Left kidney (tissue), 2 donors: ENCODE measurements around the gene ASB13. TPM values are rescaled to one million over a fixed set of nuclear protein-coding genes. Genes with fewer than 3 reads are reported as not detected.
"Not testable (repeated sequence)": the region's sequence is repeated elsewhere in the genome, so short reads cannot be mapped to it uniquely, and the experiment has no call there.

ENCODE experiments used
- DNase-seq: peaks from one replicate; pipeline ENCODE4 v3.0.0-alpha.2; 2013
- polyA plus RNA-seq: library from polyadenylated mRNA; unstranded; fragments of 120-200 nt; gene quantifications from one replicate; pipeline ENCODE4 v1.2.1, GENCODE V29; 2013; ENCODE audit not compliant: insufficient read length

The ASB13 gene
- polyA plus RNA-seq, 1 donor = 23.1 TPM

DNA sequence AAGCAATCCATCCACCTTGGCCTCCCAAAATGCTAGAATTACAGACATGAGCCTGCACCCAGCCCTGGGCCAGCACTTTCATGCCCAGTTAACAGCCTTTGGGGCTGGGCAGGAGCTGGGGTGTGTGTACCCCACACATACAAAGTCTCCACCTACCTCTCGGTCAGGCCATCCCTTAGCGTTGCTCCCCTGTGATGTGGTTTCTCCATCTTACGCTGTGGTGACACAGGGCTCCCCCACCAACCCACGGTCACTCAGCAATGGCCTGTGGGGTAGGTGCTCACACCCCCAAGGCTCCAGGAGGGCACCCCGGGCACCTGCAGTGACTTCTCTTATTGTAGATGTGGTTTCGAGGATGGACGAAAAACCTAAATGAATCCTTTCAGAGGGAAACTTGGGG is 58.8 kb downstream of the ASB13 start:
- no peak for DNase-seq

DNA sequence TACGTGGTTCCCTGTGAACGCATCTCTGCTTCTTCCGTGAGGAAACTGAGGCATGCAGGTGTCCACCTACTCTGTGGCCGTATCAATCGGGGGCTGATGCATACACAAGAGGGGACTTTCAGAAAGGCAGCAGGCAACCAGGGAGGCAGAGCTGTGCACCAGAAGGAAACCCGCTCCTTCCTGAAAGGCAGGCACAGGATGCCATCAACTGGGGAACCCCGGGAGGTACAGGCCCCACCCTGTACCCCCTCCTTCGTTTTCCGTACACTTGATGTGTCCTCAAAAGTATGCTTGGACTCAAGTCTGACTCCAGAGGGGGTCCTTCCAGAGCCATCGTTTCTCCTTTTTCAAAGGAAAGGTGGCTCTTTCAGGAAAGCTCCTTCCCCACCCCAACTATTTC is 59.5 kb downstream of the ASB13 start:
- DNase-seq = no peak

DNA sequence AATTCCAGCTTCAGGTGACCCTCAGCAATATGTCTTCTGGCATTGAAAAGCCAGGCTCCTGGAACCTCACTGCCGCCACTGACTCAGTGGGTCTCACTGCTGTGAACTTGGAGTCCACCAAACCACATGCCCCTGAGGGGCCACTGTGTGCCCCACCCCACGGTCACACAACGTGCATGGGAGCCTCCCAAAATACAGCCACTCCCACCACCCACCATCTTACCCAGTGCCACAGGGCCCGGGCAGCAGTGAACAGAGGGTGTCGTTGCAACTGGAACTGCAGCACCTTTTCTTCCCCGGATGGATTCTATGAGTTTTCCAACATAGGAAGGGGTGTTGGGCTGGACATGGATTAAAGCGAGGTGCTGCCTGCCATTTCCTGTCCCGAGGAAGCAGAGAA is 60.1 kb downstream of the ASB13 start:
- no peak for DNase-seq

DNA sequence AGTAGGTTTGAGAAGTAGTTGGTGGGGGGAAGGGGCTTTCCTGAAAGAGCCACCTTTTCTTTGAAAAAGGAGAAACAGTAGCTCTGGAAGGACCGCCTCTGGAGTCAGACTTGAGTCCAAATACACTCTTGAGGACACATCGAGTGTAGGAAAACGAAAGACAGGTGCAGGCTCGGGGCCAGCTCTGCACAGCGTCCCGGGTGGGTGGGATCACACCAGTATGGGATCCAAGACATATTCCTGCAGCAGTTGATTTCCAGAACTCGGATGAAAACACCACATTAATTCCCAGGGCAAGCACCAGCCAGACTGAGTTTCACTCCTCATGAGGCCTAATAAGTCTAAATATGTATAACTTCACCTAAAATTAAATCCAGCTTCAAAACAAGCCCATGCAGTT is 61.4 kb downstream of the ASB13 start:
- no peak for DNase-seq

DNA sequence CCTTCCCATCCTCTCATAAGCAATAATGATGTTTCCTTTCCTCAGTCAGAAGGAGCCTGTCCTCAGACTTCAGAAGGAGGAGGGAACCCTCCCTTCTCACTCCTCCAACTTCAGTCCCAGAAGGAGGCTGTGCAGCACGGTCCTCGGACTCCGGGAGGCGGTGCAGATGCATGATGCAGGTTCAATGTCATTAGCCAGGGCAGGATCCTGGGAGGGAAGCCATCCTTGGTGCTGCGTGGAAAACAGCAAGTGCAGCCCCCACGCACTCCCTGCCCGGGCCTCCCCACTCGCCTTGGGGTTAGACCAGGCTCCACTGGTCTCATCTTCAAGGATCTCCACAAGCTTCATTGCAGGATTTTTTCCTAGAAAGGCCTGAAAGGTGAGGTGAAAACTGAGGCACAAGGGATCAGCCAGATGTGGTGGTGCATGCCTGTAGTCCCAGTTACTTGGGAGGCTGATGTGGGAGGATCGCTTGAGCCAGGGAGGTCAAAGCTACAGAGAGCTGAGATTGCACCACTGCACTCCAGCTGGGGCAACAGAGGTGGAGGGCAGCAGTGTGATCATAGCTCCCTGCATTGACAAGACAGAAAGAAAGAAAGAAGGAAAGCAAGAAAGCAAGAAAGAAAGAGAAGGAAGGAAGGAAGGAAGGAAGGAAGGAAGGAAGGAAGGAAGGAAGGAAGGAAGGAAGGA is 62.0 kb downstream of the ASB13 start:
- no peak for DNase-seq

DNA sequence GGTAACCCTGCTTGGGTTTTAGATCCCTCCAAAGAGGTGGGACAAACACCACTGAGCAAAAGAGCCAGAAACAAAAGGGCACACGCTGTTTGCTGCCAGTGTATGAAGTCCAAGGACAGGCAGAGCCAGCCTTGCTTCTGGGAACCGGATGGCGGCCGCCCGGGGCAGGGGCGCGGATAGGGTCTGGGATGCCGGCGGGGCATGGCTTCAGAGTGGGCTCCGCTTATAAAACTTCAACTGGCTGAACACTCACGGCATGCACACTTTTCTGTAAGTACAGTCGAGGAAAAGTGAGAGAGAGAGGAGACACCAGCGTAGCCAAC is 62.6 kb downstream of the ASB13 start:
- no peak for DNase-seq

DNA sequence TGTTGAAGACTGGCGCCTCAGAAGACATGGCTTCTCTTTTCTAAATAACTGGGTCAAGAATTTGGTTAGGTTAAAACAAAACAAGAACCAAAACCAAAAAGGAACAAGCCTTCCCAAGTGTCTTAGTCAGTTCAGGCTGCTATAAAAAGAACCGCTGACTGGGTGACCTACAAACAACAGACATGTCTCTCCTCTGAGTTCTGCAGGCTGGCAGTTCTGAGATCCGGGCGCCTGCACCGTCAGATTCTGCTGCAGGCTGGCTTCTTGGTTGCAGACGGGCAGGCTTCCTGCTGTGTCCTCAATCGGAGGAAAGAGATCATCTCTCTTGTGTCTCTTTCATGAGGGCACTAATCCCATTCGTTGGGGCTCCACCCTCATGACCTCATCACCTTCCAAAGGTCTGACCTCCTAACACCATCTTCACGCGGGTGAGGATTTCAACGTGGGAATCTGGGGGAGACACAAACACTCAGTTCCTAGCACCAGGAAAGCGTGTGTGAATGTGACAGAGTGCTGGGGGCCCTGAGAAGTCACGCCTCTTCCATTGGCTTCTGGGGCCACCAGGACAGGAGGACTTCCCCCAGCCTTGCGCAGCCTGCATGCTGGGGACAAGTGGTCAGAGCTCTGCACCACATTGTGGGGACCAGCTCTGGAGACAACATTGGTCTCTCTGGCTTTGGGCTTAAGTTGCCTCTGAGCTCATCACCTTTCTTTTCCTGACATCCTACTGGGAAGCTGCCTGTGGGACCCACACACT is 63.1 kb downstream of the ASB13 start:
- no peak for DNase-seq

DNA sequence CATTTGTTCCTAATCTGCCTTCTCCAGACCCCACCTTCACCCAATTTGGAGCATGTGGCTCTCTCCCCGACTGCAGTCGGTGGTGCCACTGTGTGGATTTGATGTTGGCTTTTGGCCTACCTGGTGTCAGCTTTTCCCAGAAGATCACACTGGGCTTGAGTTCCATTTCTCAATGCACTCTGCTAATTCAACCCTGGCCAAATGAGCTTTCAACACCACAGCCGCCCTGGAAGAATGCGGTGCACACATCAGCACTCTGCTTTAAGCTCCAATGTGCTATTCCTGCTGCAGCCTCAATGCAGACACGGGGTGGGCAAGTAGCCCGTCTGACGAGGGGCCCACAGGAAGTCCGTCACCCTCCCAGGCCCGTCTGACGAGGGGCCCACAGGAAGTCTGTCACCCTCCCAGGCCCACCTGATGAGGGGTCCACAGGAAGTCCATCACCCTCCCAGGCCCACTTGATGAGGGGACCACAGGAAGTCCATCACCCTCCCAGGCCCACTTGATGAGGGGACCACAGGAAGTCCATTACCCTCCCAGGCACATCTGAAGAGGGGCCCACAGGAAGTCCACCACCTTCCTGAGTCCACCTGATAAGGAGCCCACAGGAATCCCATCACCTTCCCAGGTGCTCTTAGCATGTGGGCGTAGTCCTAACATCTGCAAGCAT is 64.4 kb downstream of the ASB13 start:
- DNase-seq = no peak

DNA sequence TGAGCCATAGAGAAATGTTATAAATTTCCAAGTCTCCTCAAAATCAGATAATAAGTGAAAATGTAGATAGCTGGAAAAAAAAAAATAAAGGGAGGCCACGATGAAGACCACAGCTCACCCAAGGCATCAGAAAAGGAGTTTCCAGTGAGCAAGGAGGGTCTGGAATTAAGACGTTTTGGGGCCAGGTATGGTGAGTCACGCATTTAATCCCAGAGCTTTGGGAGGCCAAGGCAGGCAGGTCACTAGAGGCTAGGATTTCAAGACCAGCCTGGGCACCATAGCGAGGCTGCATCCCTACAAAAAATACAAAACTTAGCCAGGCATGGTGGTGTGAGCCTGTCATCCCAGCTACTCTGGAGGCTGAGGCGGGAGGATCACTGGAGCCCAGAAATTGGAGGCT is 65.5 kb downstream of the ASB13 start:
- no peak for DNase-seq

DNA sequence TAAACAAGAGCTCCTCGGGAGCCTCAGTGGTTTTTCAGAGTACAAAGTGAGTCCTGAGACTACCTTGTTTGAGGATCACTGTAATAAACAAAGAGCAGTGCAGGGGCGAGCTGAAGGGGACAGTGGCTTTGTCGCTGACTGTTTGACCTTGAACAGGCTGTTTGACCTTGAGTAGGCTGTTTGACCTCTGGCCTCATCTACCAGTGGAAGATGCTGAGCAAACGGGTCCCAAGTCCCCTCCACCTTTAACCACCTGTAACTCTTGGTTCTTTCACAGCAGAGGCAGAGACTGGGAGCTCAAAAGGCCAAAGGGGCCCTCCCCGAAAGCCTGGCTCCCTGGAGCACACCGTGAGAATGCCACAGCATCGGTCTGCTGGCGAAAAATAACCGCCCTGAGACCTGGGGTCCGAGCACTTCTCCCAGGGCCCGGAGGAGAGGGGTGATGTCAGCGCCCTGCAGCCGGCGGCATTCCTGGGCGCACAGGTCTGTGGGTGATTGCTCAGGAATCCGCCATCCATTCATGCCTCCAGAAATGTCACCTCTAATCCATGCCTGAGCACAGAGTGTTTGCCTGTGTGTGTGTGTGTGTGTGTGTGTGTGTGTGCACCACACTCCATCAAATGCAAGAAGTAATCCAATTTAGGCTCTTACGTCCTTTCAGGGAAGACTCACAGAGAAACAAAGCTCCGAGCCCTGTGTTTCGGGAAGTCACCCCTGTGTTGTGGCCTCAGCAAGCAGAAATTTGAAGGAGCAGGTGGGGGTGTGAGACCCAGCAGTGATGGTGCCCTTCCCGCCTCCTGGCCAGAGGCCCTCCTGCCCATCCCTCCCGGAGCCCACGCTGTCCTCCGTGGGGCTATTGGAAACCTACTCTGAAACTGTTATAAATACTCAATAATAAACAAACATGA is 66.5 kb downstream of the ASB13 start:
- no peak for DNase-seq

DNA sequence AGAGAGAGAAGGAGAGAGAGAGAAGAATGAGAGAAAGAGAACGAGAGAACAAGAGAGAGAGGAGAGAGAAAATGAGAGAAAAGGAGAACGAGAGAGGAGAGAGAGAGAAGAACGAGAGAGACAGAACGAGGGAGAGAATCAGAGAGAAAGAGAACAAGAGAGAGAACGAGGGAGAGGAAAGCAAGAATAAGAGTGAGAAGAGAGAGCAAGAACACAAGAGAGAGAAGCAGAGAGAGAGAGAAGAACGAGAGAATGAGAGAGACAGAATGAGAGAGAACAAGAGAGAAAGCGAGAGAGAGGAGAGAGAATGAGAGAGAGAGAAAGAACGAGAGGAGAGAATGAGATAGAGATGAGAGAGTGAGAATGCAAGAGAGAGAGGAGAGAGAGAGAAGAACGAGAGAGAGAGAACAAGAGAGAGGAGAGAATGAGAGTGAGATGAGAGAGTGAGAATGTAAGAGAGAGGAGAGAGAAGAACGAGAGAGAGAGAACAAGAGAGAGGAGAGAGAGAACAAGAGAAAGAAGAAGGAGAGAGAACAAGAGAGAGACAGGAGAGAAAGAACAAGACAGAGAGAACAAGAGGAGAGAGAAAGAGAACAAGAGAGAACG is 68.2 kb downstream of the ASB13 start:
- no peak for DNase-seq

DNA sequence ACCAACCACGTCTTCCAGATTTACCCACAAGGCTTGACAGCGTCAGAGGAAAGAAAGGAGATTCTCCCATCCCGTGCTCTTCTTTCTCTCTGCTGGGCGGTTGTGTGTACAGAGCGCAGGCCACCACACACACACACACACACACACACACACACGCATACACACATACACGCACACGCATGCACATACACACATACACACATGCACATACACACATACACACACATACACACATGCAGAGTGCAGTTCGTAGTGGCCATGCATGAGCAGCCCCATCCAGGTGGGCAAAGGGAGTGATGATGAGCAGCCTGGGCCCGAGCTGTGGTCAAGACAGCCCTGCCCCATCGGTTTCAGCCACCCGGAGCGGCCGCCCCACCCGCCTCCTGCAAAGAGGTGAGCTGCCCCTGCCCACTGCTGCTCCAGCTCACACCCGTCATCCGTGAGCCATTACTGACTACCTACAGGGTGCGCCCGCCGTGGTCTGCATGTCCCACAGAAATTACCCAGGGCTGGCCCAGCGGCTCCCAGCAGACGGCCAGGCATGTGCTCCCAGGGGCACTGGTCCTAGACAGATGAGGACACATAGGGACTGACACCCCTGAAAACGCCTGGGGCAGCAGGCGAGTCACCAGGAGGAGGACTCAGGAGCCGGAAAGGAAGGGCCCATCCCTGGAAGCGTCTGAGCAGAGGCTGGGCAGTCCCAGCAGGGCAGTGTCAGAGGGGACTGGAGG is 69.6 kb downstream of the ASB13 start:
- DNase-seq = no peak

DNA sequence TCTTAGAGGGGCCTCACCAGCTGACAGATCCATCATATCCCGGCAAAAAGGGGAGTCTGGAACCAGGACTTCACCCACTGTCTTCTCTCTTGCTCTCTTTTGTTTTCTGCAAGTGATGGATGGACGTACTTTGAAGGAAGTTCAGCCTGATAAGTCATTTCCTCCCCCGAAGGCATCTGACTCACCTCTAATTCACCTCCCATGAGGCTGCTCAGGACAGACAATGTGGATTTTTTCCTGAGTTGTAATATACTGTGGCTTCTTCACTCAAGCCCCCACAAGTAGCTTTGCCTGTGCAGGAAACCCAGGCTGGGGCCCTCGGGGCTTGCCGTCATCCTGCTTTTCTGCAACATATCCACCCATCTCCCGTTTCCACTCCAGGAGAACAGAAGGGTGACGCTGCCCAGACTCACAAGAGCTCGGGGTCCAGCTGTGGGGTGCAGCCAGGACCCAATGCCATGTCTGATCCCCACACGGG is 70.4 kb downstream of the ASB13 start:
- no peak for DNase-seq

DNA sequence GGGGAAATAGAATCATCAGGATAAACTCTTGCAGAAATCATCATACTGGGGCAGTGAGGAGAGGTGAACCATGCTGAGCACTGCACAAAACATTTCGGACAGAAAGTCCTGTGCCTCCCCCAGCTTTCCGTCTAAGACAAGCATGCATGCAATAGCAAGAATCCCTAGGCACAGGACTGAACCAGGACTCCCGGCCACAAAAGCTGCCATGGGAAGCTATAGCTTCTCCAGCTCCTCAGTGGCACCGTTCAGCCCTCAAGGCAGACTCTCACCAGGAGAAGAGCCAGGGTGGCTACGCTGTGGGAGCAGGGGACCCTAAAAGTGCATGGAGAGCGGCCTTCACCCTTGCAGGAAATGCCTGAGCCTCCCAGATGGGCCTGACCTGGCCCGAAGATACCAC is 70.8 kb downstream of the ASB13 start:
- no peak for DNase-seq

DNA sequence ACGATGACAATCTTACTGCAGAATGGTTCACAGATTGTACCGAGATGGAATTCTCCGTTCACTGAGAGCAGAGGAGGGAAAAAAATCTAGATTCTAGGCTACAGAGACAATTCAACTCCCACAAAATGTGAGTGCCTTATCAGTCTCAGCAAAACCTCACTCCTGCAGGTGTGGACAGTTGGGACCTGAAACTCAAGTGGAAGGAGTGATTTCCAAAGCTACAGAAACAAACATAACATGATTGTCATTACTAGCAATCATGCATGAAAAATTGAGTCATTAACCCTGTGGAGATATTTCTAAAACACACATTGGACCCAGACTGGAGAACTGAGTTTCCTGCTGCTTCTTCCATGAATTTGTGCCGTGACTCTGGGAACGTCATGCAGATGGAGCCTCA is 71.3 kb downstream of the ASB13 start:
- DNase-seq = no peak

DNA sequence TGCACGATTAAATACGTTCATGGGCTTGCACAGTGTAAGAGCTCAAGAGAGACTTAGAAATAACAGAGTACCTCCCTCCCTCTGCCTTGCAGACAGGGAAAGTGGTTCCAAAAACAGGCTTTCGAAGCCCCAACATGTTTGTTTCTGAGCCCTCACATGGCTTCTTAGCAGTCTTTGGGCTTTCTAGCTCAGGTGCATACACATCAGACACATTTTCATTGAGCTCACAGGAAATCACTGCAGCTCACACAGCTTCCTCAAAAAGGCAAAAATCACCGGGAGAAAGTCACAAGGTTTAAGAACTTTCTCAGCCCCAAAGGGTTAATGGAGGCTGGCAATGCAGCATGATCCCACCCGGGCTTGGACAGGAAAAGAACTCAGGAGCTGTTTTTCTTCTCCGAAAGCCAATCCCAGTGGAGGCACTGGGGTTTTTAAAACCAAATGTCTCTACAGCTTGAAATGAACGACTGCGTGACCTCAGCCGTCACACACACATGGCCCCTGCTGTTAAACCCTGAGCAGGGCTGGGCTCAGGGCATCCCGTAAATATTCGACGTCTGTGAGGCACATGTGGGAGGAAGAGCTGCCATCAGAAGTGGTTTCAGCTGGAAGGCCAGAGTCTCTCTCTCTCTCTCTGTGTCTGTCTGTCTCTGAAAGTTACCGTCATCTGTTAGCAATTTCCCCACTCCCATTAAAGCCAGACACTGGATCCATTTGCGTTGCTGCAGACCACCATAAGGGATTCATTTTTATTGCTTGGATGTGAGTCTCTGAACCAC is 71.9 kb downstream of the ASB13 start:
- DNase-seq = no peak

DNA sequence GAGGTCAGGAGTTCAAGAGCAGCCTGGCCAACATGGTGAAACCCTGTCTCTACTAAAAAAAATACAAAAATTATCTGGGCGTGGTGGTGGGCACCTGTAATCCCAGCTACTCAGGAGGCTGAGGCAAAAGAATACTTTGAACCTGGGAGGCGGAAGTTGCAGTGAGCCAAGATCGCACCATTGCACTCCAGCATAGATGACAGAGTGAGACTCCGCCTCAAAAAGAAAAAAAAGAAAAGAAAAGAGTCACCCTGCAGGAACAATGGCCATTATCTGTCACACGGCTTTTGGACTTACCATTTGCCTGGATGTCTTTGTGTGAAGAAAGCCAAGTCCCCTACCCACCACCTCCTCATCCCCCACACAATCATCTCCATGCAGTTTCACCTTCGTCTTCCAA is 73.0 kb downstream of the ASB13 start:
- DNase-seq = not testable (repeated sequence)

DNA sequence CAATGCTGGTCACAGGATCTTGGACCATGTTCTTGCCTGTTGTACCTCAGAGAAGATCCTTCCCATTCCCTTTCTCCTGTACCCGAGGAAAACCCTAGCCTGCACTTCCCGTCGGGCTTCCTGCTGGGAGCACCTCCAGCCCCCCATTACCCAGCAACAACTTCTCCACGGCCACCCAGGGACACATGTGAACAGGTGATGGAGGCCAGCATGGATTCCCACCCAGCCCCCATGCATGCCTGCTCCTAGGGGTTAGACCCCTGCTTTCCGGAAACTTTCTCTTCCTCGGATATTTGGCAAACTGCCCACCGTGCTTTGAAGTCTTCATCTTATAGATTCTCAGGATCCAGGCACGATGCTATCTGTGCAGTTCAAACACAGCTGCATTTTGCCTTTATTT is 74.3 kb downstream of the ASB13 start:
- DNase-seq = no peak

DNA sequence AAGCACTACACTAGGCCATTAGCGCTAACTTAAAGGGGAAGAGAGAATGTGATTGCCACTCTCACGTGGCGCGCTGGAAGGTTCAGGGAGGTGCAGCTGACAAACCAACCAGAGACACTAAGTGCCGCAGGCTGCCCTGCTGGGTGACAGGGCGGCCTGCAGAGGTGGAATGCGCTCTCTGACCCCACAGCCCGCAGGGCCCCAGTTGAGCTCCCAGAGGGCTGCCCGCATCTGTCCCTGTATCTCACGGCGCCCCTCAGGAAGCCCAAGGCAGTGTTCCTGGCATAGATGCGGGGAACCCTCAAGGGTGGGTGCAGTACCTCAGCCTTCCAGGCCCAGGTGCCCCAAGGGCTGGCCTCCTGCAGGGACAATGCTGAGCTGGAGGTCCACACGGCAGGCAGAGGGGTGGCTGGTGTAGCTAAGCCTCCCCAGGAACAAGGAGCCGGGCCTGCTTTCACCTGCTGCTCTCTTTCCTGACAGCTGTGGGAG is 75.0 kb downstream of the ASB13 start:
- DNase-seq = no peak

DNA sequence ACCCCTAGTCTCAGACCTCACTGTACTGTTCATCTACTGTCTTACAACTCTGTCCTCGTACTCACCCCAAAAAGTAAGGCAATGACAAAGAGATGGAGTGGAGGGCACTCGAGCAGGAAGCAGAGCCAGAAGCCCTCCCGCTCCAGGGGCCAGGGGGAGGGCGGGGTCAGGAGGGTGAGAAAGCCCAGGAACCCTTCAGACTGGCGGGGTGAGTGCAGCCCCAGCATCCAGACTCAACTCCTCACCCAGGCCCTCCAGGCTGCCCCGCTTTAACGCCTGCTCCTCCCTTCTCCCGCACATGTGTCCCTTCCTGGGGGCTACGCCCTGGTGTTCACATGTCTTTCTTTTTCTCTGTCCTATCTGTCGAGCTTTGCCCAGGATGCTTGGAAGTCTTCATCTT is 75.6 kb downstream of the ASB13 start:
- DNase-seq = no peak
